PC-3 (cell line): ENCODE data around the gene ECHS1. TPM values are rescaled to one million over a fixed set of nuclear protein-coding genes. Genes with fewer than 3 reads are reported as not detected.

Experiments
- ATAC-seq: fragments of 200-7000 bp; cut with Tn5 transposase; 2 replicates; pipeline ENCODE4 v1.9.1; 2020; ENCODE audit warnings: mild to moderate bottlenecking, moderate library complexity
- BruUV-seq: library from RNA; stranded (reverse); fragments of 400-500 nt; replicated peaks from 2 replicates; lab custom pipeline; 2021; lab: Mats Ljungman, UMichigan
- CTCF ChIA-PET: fragments of 300-600 bp; sonication (Branson Sonifier 250); formaldehyde crosslinking; loops from one replicate; lab custom pipeline; 2022; ENCODE audit warnings: antibody characterized with exemption; lab: Charles Lee
- POLR2A ChIA-PET: fragments of 300-600 bp; sonication (Branson Sonifier 250); formaldehyde crosslinking; loops from one replicate; lab custom pipeline; 2022; ENCODE audit warnings: antibody characterized with exemption; ENCODE audit not compliant: unreplicated experiment; lab: Charles Lee
- DNase-seq: peaks from one replicate; pipeline ENCODE4 v3.0.0-alpha.2; 2015
- H2AFZ ChIP-seq: fragments of 300-600 bp; sonication (generic); 2 replicates; pipeline ENCODE4 v1.6.0; 2016; ENCODE audit warnings: antibody characterized with exemption, low read length
- H3F3A ChIP-seq: fragments of 300-600 bp; sonication (generic); one replicate; pipeline ENCODE4 v1.6.0; 2017; ENCODE audit warnings: antibody characterized with exemption, low read length, control low read depth, mild to moderate bottlenecking; ENCODE audit not compliant: unreplicated experiment
- H3K27ac ChIP-seq: fragments of 300-600 bp; sonication (generic); 2 replicates; pipeline ENCODE4 v1.5.1; 2016; ENCODE audit warnings: mild to moderate bottlenecking, low read length
- H3K27me3 ChIP-seq: fragments of 300-600 bp; sonication (generic); 2 replicates; pipeline ENCODE4 v1.6.1; 2016; ENCODE audit warnings: low read length, mixed read lengths
- H3K36me3 ChIP-seq: fragments of 300-600 bp; sonication (generic); 2 replicates; pipeline ENCODE4 v1.6.1; 2016; ENCODE audit warnings: low read depth, mixed run types, low read length, mixed read lengths
- H3K4me1 ChIP-seq: fragments of 300-600 bp; sonication (generic); 2 replicates; pipeline ENCODE4 v1.5.1; 2016; ENCODE audit warnings: low read length; ENCODE audit not compliant: insufficient read depth
- H3K4me2 ChIP-seq: fragments of 300-600 bp; sonication (generic); 2 replicates; pipeline ENCODE4 v1.6.0; 2016; ENCODE audit warnings: low read length
- H3K4me3 ChIP-seq: fragments of 300-600 bp; sonication (generic); 2 replicates; pipeline ENCODE4 v1.5.1; 2016; ENCODE audit warnings: mild to moderate bottlenecking, low read length, mixed read lengths
- H3K79me2 ChIP-seq: fragments of 300-600 bp; sonication (generic); 2 replicates; pipeline ENCODE4 v1.6.1; 2017; ENCODE audit warnings: low read length, mixed read lengths
- H3K9ac ChIP-seq: fragments of 300-600 bp; sonication (generic); 2 replicates; pipeline ENCODE4 v1.6.0; 2016; ENCODE audit warnings: mild to moderate bottlenecking, low read length
- H3K9me2 ChIP-seq: fragments of 300-600 bp; sonication (generic); replicated peaks from 2 replicates; pipeline ENCODE4 v1.6.1; 2016; ENCODE audit warnings: mixed run types, low read length, mixed read lengths
- H3K9me3 ChIP-seq: fragments of 300-600 bp; sonication (generic); 2 replicates; pipeline ENCODE4 v1.6.1; 2016; ENCODE audit warnings: low read length, mixed read lengths
- H4K20me1 ChIP-seq: fragments of 300-600 bp; sonication (generic); 2 replicates; pipeline ENCODE4 v1.6.1; 2016; ENCODE audit warnings: low read length, mixed read lengths
- CTCF ChIP-seq: fragments of 300-600 bp; sonication (generic); conservative IDR thresholded peaks from 2 replicates; pipeline ENCODE4 v1.5.1; 2017; ENCODE audit warnings: antibody characterized with exemption, low read depth, mild to moderate bottlenecking, low read length
- EZH2 ChIP-seq: fragments of 300-600 bp; sonication (generic); IDR thresholded peaks from one replicate; pipeline ENCODE4 v1.6.1; 2017; ENCODE audit warnings: antibody characterized with exemption, mild to moderate bottlenecking, low read length; ENCODE audit not compliant: unreplicated experiment
- EZH2phosphoT487 ChIP-seq: fragments of 300-600 bp; sonication (generic); IDR thresholded peaks from 2 replicates; pipeline ENCODE4 v1.6.1; 2018; ENCODE audit warnings: mild to moderate bottlenecking, antibody characterized with exemption, low read length, borderline replicate concordance
- intact Hi-C: fragments of 100-400 bp; cut with micrococcal nuclease; formaldehyde crosslinking; loops from 2 replicates; pipeline ENCODE4 v1.9.0; 2023
- total RNA-seq: library from RNA; depleted of rRNA; stranded (reverse); fragments of >200 nt; gene quantifications from 2 replicates; pipeline ENCODE4 v1.2.3, GENCODE V29; 2014

The ECHS1 gene
- total RNA-seq, 1 experiment from 2014 or later = 120 TPM

GRCh38 chr10:133364645-133365431, 8.3 kb downstream of the ECHS1 start:
- Histone ChIP-seq H3K79me2 (no peaks in the 10 kb centered on the region), H3K4me2 (no peak overlapping the region), H3K9me2 (no peaks in the 10 kb centered on the region), H3K9ac (no peak overlapping the region), H2AFZ (no peak overlapping the region), H3K27me3 (no peaks in the 10 kb centered on the region), H3K9me3 (no peaks in the 10 kb centered on the region), H3K36me3 (peaks cover 19% of the 10 kb centered on the region; the same call in 1 of the 2 replicates), H3K4me3 (no peak overlapping the region), H3K4me1 (no peaks in the 10 kb centered on the region), H4K20me1 (no peaks in the 10 kb centered on the region), H3K27ac (no peak overlapping the region), H3F3A (no peaks in the 10 kb centered on the region)
- no peak for ATAC-seq
- intact Hi-C loops = no loop called here
- CTCF ChIA-PET = no interaction called here
- DNase-seq = no peak
- no TSS peak for BruUV-seq
- POLR2A ChIA-PET = no interaction called here
- TF ChIP-seq EZH2phosphoT487 (no peak), CTCF (no peak), EZH2 (no peak)

DNA sequence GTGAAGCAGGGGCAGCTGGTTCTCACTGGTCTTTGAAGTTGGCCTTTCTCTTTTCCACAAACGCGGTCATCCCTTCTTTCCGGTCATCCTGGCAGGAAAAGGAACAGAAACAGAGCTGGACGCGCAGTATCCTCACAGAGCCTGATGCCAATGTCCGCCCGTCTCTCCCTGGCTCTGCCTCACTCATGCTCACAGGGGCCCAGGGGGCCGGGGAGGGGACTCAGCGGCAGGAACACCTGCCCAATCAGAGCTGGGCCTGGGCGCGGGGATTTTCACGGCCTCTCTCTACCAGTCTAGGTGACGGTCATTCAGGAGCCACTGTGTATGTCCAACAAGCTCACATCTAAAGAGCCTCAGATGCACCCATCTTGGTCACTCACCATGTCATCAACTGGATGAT, 10.3 kb downstream of the ECHS1 start:
- Histone ChIP-seq H3K9me2 (no peaks in the 10 kb centered on the region), H3K4me3 (no peak overlapping the region), H4K20me1 (no peaks in the 10 kb centered on the region), H3K4me2 (no peak overlapping the region), H3K9me3 (no peaks in the 10 kb centered on the region), H2AFZ (no peak overlapping the region), H3F3A (no peaks in the 10 kb centered on the region), H3K27me3 (no peaks in the 10 kb centered on the region), H3K27ac (no peak overlapping the region), H3K79me2 (no peaks in the 10 kb centered on the region), H3K4me1 (no peaks in the 10 kb centered on the region), H3K9ac (no peak overlapping the region), H3K36me3 (peaks cover 12% of the 10 kb centered on the region; the same call in 1 of the 2 replicates)
- DNase-seq = no peak
- ATAC-seq = no peak
- ChIA-PET POLR2A (no interaction called here), CTCF (no interaction called here)
- TF ChIP-seq CTCF (no peak), EZH2 (no peak), EZH2phosphoT487 (no peak)
- intact Hi-C loops = no loop called here
- no TSS peak for BruUV-seq

GRCh38 chr10:133361773-133362441, 11.2 kb downstream of the ECHS1 start:
- H3K4me3 ChIP-seq = no peak overlapping the region
- H3K36me3 ChIP-seq = peaks cover 12% of the 10 kb centered on the region; the same call in 1 of the 2 replicates
- no peaks in the 10 kb centered on the region for H3K79me2 ChIP-seq
- no peak for TF ChIP-seq EZH2
- no peaks in the 10 kb centered on the region for H3K4me1 ChIP-seq
- no peak overlapping the region for H3K27ac ChIP-seq
- H3K27me3 ChIP-seq = no peaks in the 10 kb centered on the region
- no peak overlapping the region for H3K9ac ChIP-seq
- no peaks in the 10 kb centered on the region for H4K20me1 ChIP-seq
- H2AFZ ChIP-seq = no peak overlapping the region
- H3K9me3 ChIP-seq = no peaks in the 10 kb centered on the region
- intact Hi-C loops = no loop called here
- no peak for DNase-seq
- no peaks in the 10 kb centered on the region for H3K9me2 ChIP-seq
- POLR2A ChIA-PET = no interaction called here
- no peak for ATAC-seq
- BruUV-seq = no TSS peak
- H3K4me2 ChIP-seq = no peak overlapping the region
- H3F3A ChIP-seq = no peaks in the 10 kb centered on the region
- CTCF ChIA-PET = no interaction called here
